ENCODE measurements around the gene S1PR3. TPM values are rescaled to one million over a fixed set of nuclear protein-coding genes. Genes with fewer than 3 reads are reported as not detected.

Gene S1PR3
- total and polyA plus RNA-seq, 9 of the 15 experiments (the other 6 are each of a cell fraction or from before 2014, with no cell fraction given): 0.03 to 2.0 (median 0.29) TPM

DNA sequence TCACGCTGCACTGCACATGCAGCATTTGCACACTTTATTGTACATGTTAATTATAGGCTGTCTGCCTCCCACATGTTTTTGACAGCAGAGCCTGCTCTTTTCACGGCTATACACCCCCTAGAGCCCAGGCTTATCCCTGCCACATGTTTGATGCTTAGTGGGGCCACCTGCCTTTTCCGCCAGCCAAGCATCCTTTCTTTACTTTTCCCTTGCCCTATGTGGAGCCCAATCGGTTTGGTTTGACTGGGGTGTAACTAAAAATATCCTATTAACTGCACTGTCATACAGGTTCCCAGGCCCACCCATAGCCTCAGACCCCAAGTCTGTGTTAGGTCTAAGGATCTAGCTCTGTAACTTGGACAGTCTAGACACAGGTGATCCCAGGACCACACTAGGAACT lies 18.9 kb upstream of the S1PR3 start:
- CTCF ChIA-PET (ENCODE audit: low intra/inter-chr PET ratio): no interaction called here
- H3K9me3 ChIP-seq (replicated peaks; ENCODE audit: control insufficient read depth, insufficient read depth, low read depth, low read length): no peaks in the 10 kb centered on the region
- no peak for ATAC-seq
- TF ChIP-seq TCF7L2 (IDR thresholded peaks at IDR 0.05; ENCODE audit: low read depth, low read length) (no peak), SREBF1 (IDR thresholded peaks at IDR 0.05; ENCODE audit: borderline replicate concordance, low read depth, low read length) (no peak), HMG20B (CRISPR knock-in tag; IDR thresholded peaks at IDR 0.05) (no peak), SMC3 (conservative IDR thresholded peaks at IDR 0.05; ENCODE audit: insufficient read depth, low read depth, low read length) (no peak), EWSR1 (IDR thresholded peaks at IDR 0.05; ENCODE audit: borderline replicate concordance, low read depth, partially characterized antibody) (no peak), ZNF253 (CRISPR knock-in tag; conservative IDR thresholded peaks at IDR 0.05) (no peak), ZSCAN29 (IDR thresholded peaks at IDR 0.05) (no peak), PPARD (CRISPR knock-in tag; IDR thresholded peaks at IDR 0.05) (no peak), POLR2H (tag; IDR thresholded peaks at IDR 0.05; ENCODE audit: low read depth) (no peak), ZNF277 (CRISPR knock-in tag; IDR thresholded peaks at IDR 0.05; ENCODE audit: borderline replicate concordance) (no peak), SMARCB1 (IDR thresholded peaks at IDR 0.05; ENCODE audit: insufficient read length, low read depth) (no peak), MBD1 (CRISPR knock-in tag; IDR thresholded peaks at IDR 0.05) (no peak), MEF2A (IDR thresholded peaks at IDR 0.05; ENCODE audit: control insufficient read depth, low read depth, low read length) (no peak), LCOR (CRISPR knock-in tag; IDR thresholded peaks at IDR 0.05) (no peak), ILK (tag; IDR thresholded peaks at IDR 0.05; ENCODE audit: borderline replicate concordance, low read depth) (no peak), TEAD2 (tag; IDR thresholded peaks at IDR 0.05) (no peak), IRF9 (tag; IDR thresholded peaks at IDR 0.05) (no peak)
- TF ChIP-seq, protein P1, sequence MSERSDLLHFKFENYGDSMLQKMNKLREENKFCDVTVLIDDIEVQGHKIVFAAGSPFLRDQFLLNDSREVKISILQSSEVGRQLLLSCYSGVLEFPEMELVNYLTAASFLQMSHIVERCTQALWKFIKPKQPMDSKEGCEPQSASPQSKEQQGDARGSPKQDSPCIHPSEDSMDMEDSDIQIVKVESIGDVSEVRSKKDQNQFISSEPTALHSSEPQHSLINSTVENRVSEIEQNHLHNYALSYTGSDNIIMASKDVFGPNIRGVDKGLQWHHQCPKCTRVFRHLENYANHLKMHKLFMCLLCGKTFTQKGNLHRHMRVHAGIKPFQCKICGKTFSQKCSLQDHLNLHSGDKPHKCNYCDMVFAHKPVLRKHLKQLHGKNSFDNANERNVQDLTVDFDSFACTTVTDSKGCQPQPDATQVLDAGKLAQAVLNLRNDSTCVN (CRISPR knock-in tag; IDR thresholded peaks at IDR 0.05): no peak

More for the DNA sequence above, 18.9 kb upstream of the S1PR3 start:
- H3K36me3 ChIP-seq (ENCODE audit: control insufficient read depth, insufficient read depth, low read length): no peaks in the 10 kb centered on the region
- no peaks in the 10 kb centered on the region for H4K20me1 ChIP-seq (replicated peaks; ENCODE audit: control insufficient read depth, insufficient read depth, low read length)
- WGBS (ENCODE audit: insufficient coverage, low coverage, missing lambda C conversion rate): 27% methylated on average over 4 of the region's 4 CpGs
- peaks cover 0 to 3% of the 10 kb centered on the region in 2 experiments; a peak in 1 of 5 replicates for H3K4me1 ChIP-seq (replicated peaks in 1 of 2; ENCODE audit: control insufficient read depth in 2 of 2, insufficient read depth in 2 of 2, low read length in 2 of 2)
- intact Hi-C loops (cut with micrococcal nuclease): no loop called here
- no peaks in the 10 kb centered on the region for H3K79me2 ChIP-seq (ENCODE audit: control insufficient read depth, insufficient read depth, low read length)
- DNase-seq (ENCODE audit: extremely low read depth in 1 of 4, low spot score in 3 of 4): no peak
- no peak for FAIRE-seq
- in situ Hi-C loops (cut with MboI): no loop called here
- no peak overlapping the region for H3K4me3 ChIP-seq
- peaks cover 0 to 4% of the 10 kb centered on the region in 2 experiments; a peak in 1 of 5 replicates for H3K27me3 ChIP-seq (ENCODE audit: control insufficient read depth in 2 of 2, insufficient read depth in 2 of 2, low read length in 2 of 2)
- POLR2A ChIA-PET: no interaction called here
- no peak overlapping the region for H3K27ac ChIP-seq (ENCODE audit: extremely low read depth, low read depth, low read length)
- H3K4me2 ChIP-seq (ENCODE audit: insufficient read depth, low read length): no peak overlapping the region
- H2AFZ ChIP-seq (ENCODE audit: low read depth, low read length): no peak overlapping the region
- no TSS peak for BruUV-seq (replicated peaks)
- H3K9me1 ChIP-seq (ENCODE audit: control insufficient read depth, insufficient read depth, low read length): no peaks in the 10 kb centered on the region
- H3K9ac ChIP-seq (ENCODE audit: insufficient read depth in 1 of 2, low read depth in 2 of 2, low read length in 2 of 2): no peak overlapping the region
